ENCODE measurements around the gene TEAD4.

GRCh38 chr12:3036901-3037600, 77.9 kb downstream of the TEAD4 start:
- TF ChIP-seq CTCF (IDR thresholded peaks at IDR 0.05) (no peak), POLR2A (IDR thresholded peaks at IDR 0.05) (no peak)
